ENCODE data around the gene GABRB2. TPM values are rescaled to one million over a fixed set of nuclear protein-coding genes. Genes with fewer than 3 reads are reported as not detected.

The GABRB2 gene
- total and polyA plus RNA-seq, 12 donors = under 0.01 to 0.42 (median 0.18) TPM; not detected in 2

- peaks cover 0 to 4% (median 0%) of the 10 kb centered on the region in 7 donors for H3K27me3 ChIP-seq
- TF ChIP-seq CTCF (IDR thresholded peaks at IDR 0.05) = no peak
- no peaks in the 10 kb centered on the region for H3K4me1 ChIP-seq
- H3K36me3 ChIP-seq = no peaks in the 10 kb centered on the region
- H3K4me3 ChIP-seq = no peak overlapping the region
- 61 to 66% methylated on average over 4 of the region's 4 CpGs for WGBS, 2 donors
- DNase-seq (no peak), ATAC-seq (no peak)
- H3K9me3 ChIP-seq = no peaks in the 10 kb centered on the region
- intact Hi-C loops (cut with DNase I) = no loop called here
- H3K27ac ChIP-seq = no peak overlapping the region
These were observed 161.5 kb downstream of the GABRB2 start for GRCh38 chr5:161385027-161385426.

GRCh38 chr5:161382685-161383084 lies 163.8 kb downstream of the GABRB2 start:
- DNase-seq (no peak), ATAC-seq (no peak)
- TF ChIP-seq CTCF (IDR thresholded peaks at IDR 0.05) = no peak
- H3K4me3 ChIP-seq = no peak overlapping the region
- H3K27ac ChIP-seq = no peak overlapping the region
- 31 to 41% methylated on average over 5 of the region's 5 CpGs for WGBS, 2 donors
- no peaks in the 10 kb centered on the region for H3K9me3 ChIP-seq
- H3K4me1 ChIP-seq = no peaks in the 10 kb centered on the region
- peaks cover 0 to 4% (median 0%) of the 10 kb centered on the region in 7 donors for H3K27me3 ChIP-seq
- no peaks in the 10 kb centered on the region for H3K36me3 ChIP-seq
- intact Hi-C loops (cut with DNase I) = no loop called here

- Histone ChIP-seq H3K9me3 (no peaks in the 10 kb centered on the region), H3K36me3 (no peaks in the 10 kb centered on the region), H3K27ac (no peak overlapping the region), H3K27me3 (peaks cover 0 to 4% (median 0%) of the 10 kb centered on the region in 7 donors), H3K4me3 (no peak overlapping the region), H3K4me1 (no peaks in the 10 kb centered on the region)
- no peak for DNase-seq
- no peak for TF ChIP-seq CTCF (IDR thresholded peaks at IDR 0.05)
- ATAC-seq = no peak
- intact Hi-C loops (cut with DNase I) = no loop called here
- WGBS, 2 donors = 21 to 51% methylated on average over 1 of the region's 1 CpG
These were observed 166.0 kb downstream of the GABRB2 start for GRCh38 chr5:161380486-161380885.

- H3K4me1 ChIP-seq = no peaks in the 10 kb centered on the region
- H3K9me3 ChIP-seq = no peaks in the 10 kb centered on the region
- H3K27ac ChIP-seq = no peak overlapping the region
- no peak overlapping the region for H3K4me3 ChIP-seq
- no peaks in the 10 kb centered on the region for H3K36me3 ChIP-seq
- no peak for ATAC-seq
- no peak for TF ChIP-seq CTCF (IDR thresholded peaks at IDR 0.05)
- intact Hi-C loops (cut with DNase I) = no loop called here
- no peak for DNase-seq
- peaks cover 0 to 6% (median 0%) of the 10 kb centered on the region in 7 donors for H3K27me3 ChIP-seq
- 83 to 85% methylated on average over 1 of the region's 1 CpG for WGBS, 2 donors
These were observed 167.8 kb downstream of the GABRB2 start for GRCh38 chr5:161378701-161379100.

Measured in heart right ventricle (tissue), 16 donors.